ENCODE measurements around the gene GRK1.
"Not testable (repeated sequence)": the region's sequence is repeated elsewhere in the genome, so short reads cannot be mapped to it uniquely, and the experiment has no call there.

GRK1 gene

DNA sequence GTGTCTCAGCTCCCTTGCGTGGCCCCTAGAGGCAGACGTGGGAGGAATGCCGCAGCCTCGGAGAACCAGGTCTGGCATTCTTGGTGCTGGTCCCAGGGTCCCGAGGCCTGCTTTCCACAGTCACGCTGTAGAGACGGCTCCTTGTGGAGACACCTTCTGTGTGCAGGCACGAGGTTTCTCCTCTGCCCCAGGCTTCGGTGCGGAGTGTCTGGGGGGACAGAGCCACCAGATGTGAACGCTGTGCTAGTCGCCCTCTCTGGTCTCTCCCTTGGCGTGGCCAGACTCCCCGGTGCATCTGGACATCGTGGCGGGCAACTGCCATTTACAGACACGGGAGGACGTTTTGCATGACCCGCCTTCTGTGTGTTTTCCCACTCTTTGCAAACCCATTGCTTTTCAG lies 84.5 kb downstream of the GRK1 start:
- H3K4me3 ChIP-seq (ENCODE audit: low read length): no peak overlapping the region
- no peak for TF ChIP-seq CTCF (IDR thresholded peaks at IDR 0.05; ENCODE audit: insufficient read depth, low read depth, low read length, missing control alignments)
- DNase-seq (ENCODE audit: low read depth): no peak

DNA sequence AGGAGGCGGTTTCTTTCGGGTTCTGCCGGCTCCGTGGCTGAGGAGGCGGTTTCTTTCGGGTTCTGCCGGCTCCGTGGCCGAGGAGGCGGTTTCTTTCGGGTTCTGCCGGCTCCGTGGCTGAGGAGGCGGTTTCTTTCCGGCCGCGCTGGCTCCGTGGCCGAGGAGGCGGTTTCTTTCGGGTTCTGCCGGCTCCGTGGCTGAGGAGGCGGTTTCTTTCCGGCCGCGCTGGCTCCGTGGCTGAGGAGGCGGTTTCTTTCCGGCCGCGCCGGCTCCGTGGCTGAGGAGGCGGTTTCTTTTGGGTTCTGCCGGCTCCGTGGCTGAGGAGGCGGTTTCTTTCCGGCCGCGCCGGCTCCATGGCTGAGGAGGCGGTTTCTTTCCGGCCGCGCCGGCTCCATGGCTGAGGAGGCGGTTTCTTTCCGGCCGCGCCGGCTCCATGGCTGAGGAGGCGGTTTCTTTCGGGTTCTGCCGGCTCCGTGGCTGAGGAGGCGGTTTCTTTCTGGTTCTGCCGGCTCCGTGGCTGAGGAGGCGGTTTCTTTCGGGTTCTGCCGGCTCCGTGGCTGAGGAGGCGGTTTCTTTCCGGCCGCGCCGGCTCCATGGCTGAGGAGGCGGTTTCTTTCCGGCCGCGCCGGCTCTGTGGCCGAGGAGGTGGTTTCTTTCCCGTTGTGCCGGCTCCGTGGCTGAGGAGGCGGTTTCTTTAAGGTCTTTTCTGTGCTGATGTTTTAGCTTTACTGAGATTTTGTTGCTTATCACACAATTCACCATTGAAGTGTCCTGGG lies 85.4 kb downstream of the GRK1 start:
- DNase-seq (ENCODE audit: low read depth); H3K4me3 ChIP-seq (ENCODE audit: low read length): not testable (repeated sequence)

- H3K4me3 ChIP-seq (ENCODE audit: low read length): no peak overlapping the region
- TF ChIP-seq CTCF (IDR thresholded peaks at IDR 0.05; ENCODE audit: insufficient read depth, low read depth, low read length, missing control alignments): no peak
- DNase-seq (ENCODE audit: low read depth): no peak
These were observed 86.2 kb downstream of the GRK1 start for GRCh38 chr13:113753171-113753570.

DNA sequence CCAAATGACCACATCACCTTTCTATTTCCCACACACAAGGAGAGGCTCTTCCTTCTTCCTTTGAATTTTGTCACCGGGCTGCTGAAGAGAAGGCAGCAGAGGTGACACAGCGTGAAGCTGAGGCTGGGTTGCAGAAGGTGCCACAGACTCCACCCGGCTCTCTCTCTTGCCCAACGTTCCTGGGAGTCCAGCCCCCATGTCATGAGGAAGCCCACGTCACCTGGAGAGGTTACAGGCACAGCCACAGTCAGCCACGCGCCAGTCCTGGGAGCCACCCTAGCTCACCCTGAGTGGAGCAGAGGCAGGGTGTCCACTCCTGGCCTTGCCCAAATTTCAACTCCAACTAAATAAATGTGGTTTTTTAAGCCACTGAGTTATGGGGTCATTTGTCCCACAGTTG lies 87.2 kb downstream of the GRK1 start:
- TF ChIP-seq CTCF (IDR thresholded peaks at IDR 0.05; ENCODE audit: insufficient read depth, low read depth, low read length, missing control alignments): no peak
- no peak overlapping the region for H3K4me3 ChIP-seq (ENCODE audit: low read length)
- no peak for DNase-seq (ENCODE audit: low read depth)

DNA sequence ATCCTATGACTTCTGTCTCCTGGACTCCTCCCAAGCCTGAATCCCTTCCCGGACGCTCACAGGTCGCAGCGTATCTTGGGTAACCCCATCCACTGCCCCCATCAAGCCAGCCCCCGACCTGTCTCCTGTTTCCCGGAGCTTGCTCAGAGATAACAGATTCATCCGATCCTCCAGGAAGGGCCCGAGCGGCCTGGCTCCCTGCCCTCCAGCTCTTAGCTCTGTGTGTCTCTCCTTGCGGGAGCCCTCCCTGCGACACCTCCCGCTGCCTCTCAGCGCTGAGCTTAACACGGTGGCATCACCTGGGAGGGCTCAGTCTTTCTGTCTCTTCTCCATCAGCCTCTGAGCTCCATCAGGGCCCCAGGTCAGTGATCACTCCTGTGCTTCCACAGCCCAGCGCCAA lies 87.7 kb downstream of the GRK1 start:
- no peak overlapping the region for H3K4me3 ChIP-seq (ENCODE audit: low read length)
- TF ChIP-seq CTCF (IDR thresholded peaks at IDR 0.05; ENCODE audit: insufficient read depth, low read depth, low read length, missing control alignments): no peak
- DNase-seq (ENCODE audit: low read depth): no peak

GRCh38 chr13:113756441-113757097 lies 89.5 kb downstream of the GRK1 start:
- TF ChIP-seq CTCF (IDR thresholded peaks at IDR 0.05; ENCODE audit: insufficient read depth, low read depth, low read length, missing control alignments): no peak
- peak; percentile 51 for DNase-seq (ENCODE audit: low read depth)
- H3K4me3 ChIP-seq (ENCODE audit: low read length): no peak overlapping the region

DNA sequence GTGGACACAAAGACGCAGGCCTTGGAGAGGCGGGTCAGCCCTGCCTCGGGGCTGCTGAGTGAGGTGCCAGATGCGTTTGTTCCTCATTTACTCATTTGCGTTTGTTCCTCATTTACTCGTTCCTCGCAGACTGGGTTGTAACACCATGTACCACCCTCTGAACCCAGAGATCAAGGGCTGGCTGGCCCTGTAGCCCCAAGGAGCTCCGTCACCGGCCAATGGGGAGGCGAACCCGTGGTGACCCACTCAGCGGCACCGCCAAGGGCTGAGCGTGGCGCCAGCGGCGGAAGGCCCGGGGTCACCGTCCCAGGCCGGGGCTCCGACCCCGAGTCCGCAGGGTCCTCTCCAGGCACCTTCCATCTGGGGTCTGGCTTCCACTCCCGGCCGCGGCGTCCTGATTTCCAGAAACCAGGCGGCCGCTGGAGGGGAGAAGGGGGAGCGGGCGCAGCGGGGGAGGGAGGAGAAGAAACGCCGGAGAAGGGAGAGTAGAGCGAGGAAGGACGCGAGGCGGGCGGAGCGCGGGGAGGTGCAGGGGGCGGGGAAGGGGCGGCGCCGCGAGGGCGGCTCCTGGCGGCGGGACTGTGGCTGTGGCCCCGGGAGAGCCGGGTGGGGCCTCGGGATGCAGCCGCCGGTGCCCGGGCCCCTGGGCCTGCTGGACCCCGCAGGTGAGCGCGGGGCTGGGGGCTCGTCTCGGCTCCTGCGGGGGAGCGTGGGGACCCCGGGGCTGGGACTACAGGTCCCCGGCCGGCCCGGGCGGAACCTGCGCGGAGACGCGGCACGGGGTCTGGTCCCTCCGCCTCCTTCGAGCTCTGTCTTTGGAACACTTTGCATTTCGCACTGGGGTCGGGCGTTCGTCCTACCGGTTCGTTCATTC lies 91.9 kb downstream of the GRK1 start, which contains the start of gene TMEM255B:
TSS of gene TMEM255B (plus strand) at position 576 of the 874 bp plus-strand sequence. CDS start at position 620, 44 bp downstream.
- peak; percentile 73 for DNase-seq (ENCODE audit: low read depth)
- H3K4me3 ChIP-seq (ENCODE audit: low read length): peak within 1 kb of the TSS; percentile 53
- no peak for TF ChIP-seq CTCF (IDR thresholded peaks at IDR 0.05; ENCODE audit: insufficient read depth, low read depth, low read length, missing control alignments)
